22Rv1 (cell line): ENCODE data around the gene RNF5.

Experiments
- ZFX ChIP-seq: fragments of 450-650 bp; IDR thresholded peaks from 2 replicates; pipeline ENCODE4 v1.6.1; 2017; ENCODE audit warnings: antibody characterized with exemption, borderline replicate concordance
- TF ChIP-seq, protein P1 (sequence below): fragments of 450-650 bp; IDR thresholded peaks from 2 replicates; pipeline ENCODE4 v1.5.1; 2017; ENCODE audit warnings: mild to moderate bottlenecking

DNA sequence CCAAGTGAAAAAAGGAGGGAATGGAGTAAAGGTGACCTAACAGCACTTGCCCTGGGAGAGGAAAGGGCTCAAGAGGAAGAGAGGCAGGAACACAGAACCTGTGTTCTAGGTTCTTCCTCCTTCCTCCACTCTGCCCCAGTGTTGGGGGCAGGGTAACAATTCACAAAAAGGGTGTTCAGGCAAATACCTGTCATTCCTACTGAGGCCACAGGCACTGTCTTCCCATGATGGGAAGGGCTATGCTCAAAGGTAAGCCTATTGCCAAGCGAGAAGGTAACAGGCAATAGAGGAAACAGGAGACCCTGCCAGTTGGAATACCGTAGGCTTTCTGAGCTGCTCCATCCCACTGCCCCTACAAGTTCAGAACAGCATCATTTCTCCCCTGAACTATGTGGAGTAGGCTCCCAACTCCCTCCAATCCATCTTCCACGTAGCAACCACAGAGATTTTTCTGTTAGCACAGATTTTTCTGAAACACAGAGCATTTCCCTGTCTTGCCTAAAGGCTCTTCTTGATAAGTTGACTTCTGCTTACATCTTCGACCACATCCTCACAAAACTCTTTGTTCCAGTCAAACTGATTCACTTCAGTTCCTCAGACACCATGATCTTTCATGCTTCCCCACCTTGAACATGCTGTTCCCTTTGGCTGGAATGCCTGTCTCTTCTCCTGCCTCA, 5.0 kb upstream of the RNF5 start:
- TF ChIP-seq, protein P1, sequence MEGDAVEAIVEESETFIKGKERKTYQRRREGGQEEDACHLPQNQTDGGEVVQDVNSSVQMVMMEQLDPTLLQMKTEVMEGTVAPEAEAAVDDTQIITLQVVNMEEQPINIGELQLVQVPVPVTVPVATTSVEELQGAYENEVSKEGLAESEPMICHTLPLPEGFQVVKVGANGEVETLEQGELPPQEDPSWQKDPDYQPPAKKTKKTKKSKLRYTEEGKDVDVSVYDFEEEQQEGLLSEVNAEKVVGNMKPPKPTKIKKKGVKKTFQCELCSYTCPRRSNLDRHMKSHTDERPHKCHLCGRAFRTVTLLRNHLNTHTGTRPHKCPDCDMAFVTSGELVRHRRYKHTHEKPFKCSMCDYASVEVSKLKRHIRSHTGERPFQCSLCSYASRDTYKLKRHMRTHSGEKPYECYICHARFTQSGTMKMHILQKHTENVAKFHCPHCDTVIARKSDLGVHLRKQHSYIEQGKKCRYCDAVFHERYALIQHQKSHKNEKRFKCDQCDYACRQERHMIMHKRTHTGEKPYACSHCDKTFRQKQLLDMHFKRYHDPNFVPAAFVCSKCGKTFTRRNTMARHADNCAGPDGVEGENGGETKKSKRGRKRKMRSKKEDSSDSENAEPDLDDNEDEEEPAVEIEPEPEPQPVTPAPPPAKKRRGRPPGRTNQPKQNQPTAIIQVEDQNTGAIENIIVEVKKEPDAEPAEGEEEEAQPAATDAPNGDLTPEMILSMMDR = no peak
- TF ChIP-seq ZFX = no peak
